GM12891 (cell line): ENCODE measurements around the gene UGT1A6.

Experiments
- DNase-seq: peaks from one replicate; pipeline ENCODE4 v3.0.0; 2011; ENCODE audit warnings: low spot score; ENCODE audit not compliant: insufficient read length
- FAIRE-seq: peaks from 2 replicates; lab custom pipeline; 2011; peaks lifted over from hg19 to GRCh38; lab: Jason Lieb, UNC
- PAX5 ChIP-seq: IDR thresholded peaks from 2 replicates; pipeline ENCODE4 v1.6.1; 2011; ENCODE audit warnings: low read length, moderate library complexity, mild to moderate bottlenecking; ENCODE audit not compliant: insufficient read depth, severe bottlenecking
- POLR2A ChIP-seq: IDR thresholded peaks from 2 replicates; pipeline ENCODE4 v1.6.1; 2011; ENCODE audit warnings: low read depth, low read length, control low read depth
- POLR2AphosphoS5 ChIP-seq: IDR thresholded peaks from 2 replicates; pipeline ENCODE4 v1.6.1; 2011; ENCODE audit warnings: low read depth, low read length, control low read depth
- POU2F2 ChIP-seq: IDR thresholded peaks from 2 replicates; pipeline ENCODE4 v1.6.1; 2011; ENCODE audit warnings: low read depth, mild to moderate bottlenecking, control low read depth, low read length, moderate library complexity
- SPI1 ChIP-seq: IDR thresholded peaks from 2 replicates; pipeline ENCODE4 v1.6.1; 2011; ENCODE audit warnings: low read depth, low read length, control low read depth
- TAF1 ChIP-seq: IDR thresholded peaks from 2 replicates; pipeline ENCODE4 v1.6.1; 2011; ENCODE audit warnings: low read depth, low read length, control low read depth

The UGT1A6 gene

DNA sequence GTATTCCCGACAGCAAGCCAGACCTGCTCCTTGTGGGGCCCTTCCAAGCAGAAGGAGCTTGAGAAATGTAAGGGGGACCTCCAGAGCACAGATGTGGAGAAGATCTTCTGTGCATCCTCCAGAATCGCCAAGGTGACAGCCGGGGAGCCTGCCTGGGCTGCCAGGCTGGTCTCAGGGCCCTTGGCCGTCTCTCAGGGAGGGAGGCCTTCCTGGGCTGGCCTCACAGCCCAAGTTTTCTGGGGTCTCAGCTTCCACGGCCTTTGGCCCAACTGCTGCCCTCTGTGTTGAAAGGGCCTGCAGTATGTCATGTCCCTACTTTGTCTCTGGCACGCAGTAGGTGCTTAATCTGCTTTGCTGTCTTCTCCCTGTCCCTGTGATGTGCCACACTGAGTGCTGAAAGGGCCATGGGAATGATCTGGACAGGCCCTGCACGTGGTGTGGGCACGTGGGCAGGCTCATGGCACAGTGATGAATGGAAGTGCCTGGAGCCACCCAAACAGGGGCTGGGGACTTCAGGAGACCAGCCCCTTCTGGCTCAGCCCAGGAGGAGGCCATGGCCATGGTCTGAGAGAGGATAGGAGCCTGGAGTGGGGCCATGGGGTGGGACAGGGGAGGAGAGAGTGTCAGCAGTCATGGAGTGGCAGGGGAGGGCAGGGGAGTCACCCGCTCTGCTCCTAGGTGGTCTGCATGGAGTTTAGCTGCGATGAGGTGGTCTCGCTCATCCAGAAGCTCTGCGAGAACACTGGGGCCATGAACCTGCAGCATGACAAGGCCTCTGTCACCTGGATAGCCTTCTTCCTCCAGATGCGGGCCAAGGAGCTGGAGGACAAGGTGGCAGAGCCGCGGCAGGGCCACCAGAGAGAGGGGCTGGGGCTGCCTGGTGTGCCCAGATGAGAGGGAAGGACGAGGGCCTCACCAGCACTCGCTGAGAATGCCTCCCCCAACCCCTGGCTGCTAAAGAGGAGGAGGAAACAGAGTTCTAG is 126.2 kb downstream of the UGT1A6 start:
- DNase-seq (no peak), FAIRE-seq (no peak)
- no peak for TF ChIP-seq SPI1
- no peak for TF ChIP-seq POU2F2
- no peak for TF ChIP-seq PAX5

GRCh38 chr2:233819884-233820773 is 127.4 kb downstream of the UGT1A6 start:
- TF ChIP-seq POLR2A = no peak
- TF ChIP-seq SPI1 = no peak
- TF ChIP-seq POU2F2 = no peak
- TF ChIP-seq POLR2AphosphoS5 = no peak
- TF ChIP-seq TAF1 = no peak
- TF ChIP-seq PAX5 = no peak
- FAIRE-seq (no peak), DNase-seq (no peak)

GRCh38 chr2:233820774-233821105 is 128.1 kb downstream of the UGT1A6 start:
- DNase-seq (no peak), FAIRE-seq (no peak)
- TF ChIP-seq PAX5 (no peak), TAF1 (no peak), SPI1 (no peak), POLR2A (no peak), POLR2AphosphoS5 (no peak), POU2F2 (no peak)

DNA sequence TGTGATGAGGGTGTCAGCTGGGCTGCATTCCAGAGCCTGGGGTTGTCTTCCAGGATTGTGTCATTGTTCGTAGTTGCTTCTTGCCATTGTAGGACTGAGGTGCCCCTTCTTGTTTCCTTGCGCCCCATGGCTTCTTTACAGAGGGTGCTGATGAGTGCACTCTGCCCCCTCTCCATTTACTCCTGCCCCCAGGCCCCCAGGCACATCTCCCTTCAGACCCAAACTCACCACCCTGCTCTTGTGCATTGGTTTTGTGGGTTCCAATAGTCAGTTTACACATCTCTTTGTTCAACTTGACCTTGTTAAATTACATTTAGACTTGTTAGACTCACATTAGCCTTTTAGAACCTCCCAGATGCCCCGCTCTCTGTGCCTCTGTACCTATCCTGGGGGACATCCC is 128.5 kb downstream of the UGT1A6 start:
- DNase-seq (no peak), FAIRE-seq (no peak)
- no peak for TF ChIP-seq TAF1
- TF ChIP-seq PAX5 = no peak

DNA sequence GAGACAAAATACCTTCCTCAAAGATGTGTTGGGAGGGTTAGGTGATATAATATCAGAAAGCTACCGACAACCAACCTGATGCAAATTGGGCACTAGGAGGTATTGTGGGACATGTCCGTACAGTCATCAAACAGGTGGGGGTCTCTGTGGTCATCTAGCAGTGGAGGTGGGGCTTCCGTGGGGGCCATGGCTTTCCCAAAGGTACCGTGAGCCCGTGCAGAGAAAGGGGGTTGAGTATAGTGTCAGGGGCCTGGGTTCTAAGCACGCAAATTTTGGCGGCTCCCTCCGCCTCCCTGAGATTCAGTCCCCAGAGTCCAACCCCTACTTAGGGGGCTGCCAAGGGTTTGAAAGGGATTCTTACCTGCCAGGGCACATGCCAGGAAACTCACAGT is 129.0 kb downstream of the UGT1A6 start:
- DNase-seq = no peak
- no peak for FAIRE-seq
- TF ChIP-seq POU2F2 (no peak), POLR2AphosphoS5 (no peak), TAF1 (no peak), SPI1 (no peak), POLR2A (no peak), PAX5 (no peak)

GRCh38 chr2:233822101-233822771 is 129.5 kb downstream of the UGT1A6 start:
- DNase-seq (no peak), FAIRE-seq (no peak)
- TF ChIP-seq PAX5 (no peak), POLR2A (no peak), SPI1 (no peak), TAF1 (no peak), POLR2AphosphoS5 (no peak), POU2F2 (no peak)
